ENCODE data around the gene PTPRD.

- TF ChIP-seq CTCF (conservative IDR thresholded peaks at IDR 0.05; ENCODE audit: low read depth, low read length) (no peak), POLR2A (IDR thresholded peaks at IDR 0.05; ENCODE audit: low read depth, low read length) (no peak), ELK1 (IDR thresholded peaks at IDR 0.05; ENCODE audit: borderline replicate concordance, low read depth, low read length) (no peak), USF2 (IDR thresholded peaks at IDR 0.05; ENCODE audit: low read depth, low read length) (no peak), RFX5 (IDR thresholded peaks at IDR 0.05; ENCODE audit: low read depth, low read length) (no peak), FOS (IDR thresholded peaks at IDR 0.05; ENCODE audit: low read depth, low read length) (no peak), SMC3 (IDR thresholded peaks at IDR 0.05; ENCODE audit: low read depth, low read length) (no peak), MAFK (IDR thresholded peaks at IDR 0.05; ENCODE audit: low read depth, low read length) (peak; percentile 97), RAD21 (IDR thresholded peaks at IDR 0.05; ENCODE audit: low read length) (no peak)
Measured at GRCh38 chr9:8821910-8822666, 1790.7 kb downstream of the PTPRD start.
